Stimulated activated naive CD4-positive, alpha-beta T cell treated with Interleukin-2 at 50 U/mL for 16 hours (primary cell): ENCODE measurements around the gene NPIPB5.
"Not testable (repeated sequence)": the region's sequence is repeated elsewhere in the genome, so short reads cannot be mapped to it uniquely, and the experiment has no call there.

Source experiments
- DNase-seq: peaks from one replicate; lab custom pipeline; 2025; lab: John Stamatoyannopoulos, UW

The NPIPB5 gene

DNA sequence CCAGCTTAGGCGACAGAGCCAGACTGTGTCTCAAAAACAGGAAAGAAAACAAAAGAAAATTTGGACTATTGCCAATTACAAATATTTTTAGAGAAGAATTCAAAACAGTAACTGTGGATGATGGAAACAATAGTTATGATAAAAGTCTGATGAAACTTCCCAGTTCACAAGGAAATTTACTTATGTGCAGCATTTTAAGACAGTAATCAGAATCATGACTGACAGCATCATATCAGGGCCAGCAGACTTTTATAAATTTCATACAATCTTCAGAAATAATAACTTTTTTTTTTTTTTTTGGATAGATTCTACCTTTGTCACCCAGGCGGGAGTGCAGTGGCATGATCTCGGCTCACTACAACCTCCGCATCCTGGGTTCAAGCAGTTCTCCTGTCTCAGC, at the start of gene NPIPB5:
Gene NPIPB5, plus strand, starts transcription at position 301 of the 400 bp plus-strand sequence. CDS start 2,911 bp downstream, outside the sequence.
- not testable (repeated sequence) for DNase-seq

DNA sequence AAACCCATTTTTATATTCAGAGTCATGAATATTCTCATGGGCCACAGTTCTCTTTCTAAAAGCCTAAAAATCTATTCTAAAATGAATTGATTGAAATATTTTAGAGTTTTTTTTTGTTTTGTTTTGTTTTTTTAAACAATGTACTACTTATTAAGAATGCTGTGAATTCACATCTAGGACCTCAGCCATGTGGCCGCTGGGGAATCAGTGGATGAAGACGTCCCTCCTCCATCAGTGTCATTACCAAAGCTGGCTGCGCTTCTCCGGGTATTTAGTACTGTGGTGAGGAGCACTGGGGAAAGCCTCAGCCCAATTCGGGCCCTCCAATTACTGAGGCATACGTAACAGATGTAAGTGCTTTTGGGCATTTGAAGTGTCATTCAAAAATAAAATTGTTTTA, 41.8 kb upstream of the NPIPB5 start:
- DNase-seq: not testable (repeated sequence)

- not testable (repeated sequence) for DNase-seq
Observed at GRCh38 chr16:22537996-22538395, 27.3 kb downstream of the NPIPB5 start.

DNA sequence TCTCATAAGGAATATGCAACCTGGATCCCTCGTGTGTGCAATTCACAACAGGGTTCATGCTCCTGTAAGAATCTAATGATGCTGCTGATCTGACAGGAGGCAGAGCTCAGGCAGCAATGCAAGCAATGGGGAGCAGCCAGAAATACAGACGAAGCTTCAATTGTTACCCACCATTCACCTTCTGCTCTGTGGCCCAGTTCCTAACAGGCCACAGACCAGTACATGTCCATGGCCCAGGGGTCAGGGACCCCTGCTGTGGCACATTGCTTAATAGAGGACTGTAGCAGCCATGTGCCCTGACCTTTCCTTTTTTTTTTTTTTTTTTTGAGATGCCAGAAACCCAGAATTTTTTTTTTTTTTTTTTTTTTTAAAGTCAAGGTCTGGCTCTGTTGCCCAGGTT, 34.1 kb downstream of the NPIPB5 start:
- not testable (repeated sequence) for DNase-seq

DNA sequence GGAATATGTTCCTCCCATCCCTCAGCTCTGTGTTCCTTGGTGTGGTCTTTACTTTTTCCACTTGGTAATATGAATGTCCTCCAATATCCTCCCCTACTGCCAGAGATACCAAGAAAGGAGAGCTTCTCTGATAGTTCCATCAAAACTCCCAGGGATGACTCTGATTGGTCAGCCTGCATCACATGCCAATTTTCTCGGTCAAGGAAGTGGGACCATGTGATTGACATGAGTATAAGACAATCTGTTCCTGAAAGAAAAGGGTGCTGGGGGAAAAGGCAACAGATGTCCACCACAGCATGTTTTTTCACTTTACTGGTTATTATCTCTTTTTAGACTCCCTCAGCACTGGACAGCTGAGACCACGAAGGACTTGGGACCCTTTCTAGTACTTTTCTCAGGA, 35.9 kb downstream of the NPIPB5 start:
- not testable (repeated sequence) for DNase-seq

DNA sequence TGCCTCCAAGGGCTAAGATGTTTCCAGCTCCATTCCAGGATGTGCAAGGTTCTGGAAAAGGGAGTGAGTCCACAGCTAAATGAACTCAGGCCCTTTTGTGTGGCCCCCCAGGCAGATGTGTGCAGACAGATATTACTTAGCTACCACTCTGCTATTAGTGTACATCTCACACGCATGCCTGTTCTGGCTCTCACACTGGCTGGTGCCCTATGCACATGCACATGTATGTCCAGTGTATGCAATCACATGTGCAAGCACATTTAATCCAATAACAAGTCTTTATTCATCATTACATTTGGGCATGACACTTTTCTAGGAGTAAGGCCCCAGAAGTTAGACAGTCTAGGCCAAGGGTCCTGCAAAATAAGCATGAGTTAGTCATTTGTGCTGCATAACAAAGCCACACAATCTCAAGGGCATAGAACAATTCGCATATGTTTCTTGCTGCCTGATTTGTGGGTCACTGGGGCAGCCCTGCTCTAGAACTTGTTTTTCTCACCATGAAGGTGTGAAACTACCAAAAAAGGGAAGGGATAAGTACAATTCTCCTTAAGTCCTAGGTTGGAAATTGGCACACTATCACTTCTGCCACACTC, 36.6 kb downstream of the NPIPB5 start:
- not testable (repeated sequence) for DNase-seq

DNA sequence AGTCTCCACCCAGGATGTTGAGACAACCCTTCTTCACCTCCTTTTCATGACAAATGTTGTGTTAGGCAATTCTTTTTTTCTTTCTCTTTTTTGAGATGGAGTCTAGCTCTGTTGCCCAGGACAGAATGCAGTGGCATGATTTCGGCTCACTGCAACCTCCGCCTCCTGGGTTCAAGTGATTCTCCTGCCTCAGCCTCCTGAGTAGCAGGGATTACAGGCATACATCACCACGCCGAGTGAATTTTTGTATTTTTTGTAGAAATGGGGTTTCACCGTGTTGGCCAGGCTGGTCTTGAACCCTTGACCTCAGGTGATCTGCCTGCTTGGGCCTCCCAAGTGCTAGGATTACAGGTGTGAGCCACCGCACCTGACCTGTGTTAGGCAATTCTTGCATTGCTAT, 39.2 kb downstream of the NPIPB5 start:
- not testable (repeated sequence) for DNase-seq

DNA sequence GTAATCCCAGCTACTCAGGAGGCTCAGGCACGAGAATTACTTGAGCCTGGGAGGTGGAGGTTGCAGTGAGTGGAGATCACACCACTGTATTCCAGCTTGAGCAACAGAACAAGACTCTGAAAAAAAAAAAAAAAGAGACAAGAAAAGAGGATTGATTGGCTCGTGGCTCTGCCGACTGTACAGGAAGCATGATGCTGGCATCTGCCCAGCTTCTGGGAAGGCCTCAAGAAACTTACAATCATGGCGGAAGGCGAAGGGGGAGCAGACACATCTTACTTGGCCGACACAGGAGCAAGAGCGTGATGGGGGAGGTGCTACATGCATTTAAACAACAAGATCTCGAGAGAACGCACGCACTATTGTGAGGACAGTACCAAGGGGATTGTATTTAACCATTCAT, 40.5 kb downstream of the NPIPB5 start:
- not testable (repeated sequence) for DNase-seq

DNA sequence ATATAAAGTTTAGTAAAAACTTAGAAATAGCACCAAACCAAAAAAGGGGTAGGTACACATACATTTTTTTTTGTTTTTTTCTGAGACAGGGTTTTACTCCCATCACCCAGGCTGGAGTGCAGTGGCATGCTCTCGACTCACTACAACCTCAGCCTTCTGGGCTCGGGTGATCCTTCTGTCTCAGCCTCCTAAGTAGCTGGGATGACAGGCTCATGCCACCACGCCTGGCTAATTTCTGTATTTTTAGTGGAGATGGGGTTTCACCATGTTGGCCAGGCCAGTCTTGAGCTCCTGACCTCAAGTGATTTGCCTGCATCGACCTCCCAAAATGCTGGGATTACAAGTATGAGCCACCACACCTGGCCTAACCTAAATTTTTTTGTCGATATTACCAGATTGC, 41.0 kb downstream of the NPIPB5 start:
- not testable (repeated sequence) for DNase-seq

DNA sequence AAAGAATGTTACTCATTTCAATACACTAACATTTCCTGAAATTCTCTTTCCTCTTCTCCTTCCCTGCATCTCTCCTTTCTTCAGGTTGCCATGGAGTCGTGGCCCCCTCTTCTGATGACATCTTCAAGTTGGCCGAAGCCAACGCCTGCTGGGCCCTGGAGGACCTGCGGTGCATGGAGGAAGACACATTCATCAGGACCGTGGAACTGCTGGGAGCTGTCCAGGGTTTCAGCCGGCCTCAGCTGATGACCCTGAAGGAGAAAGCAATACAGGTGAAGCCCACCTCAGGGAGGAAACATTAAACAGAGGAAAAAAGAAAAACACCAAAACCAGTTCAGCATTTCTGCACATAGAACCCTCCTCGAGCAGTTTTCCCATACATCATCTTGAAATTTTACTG, 46.1 kb downstream of the NPIPB5 start:
- not testable (repeated sequence) for DNase-seq
